Fibroblast of the aortic adventitia (primary cell): ENCODE results near the gene SMPDL3B. TPM values are rescaled to one million over a fixed set of nuclear protein-coding genes. Genes with fewer than 3 reads are reported as not detected.
"Not testable (repeated sequence)": the region's sequence is repeated elsewhere in the genome, so short reads cannot be mapped to it uniquely, and the experiment has no call there.

Experiments
- DNase-seq: peaks from one replicate; pipeline ENCODE4 v3.0.0-alpha.2; 2010; ENCODE audit warnings: low read depth
- H3K4me3 ChIP-seq: 2 replicates; pipeline ENCODE4 v1.5.1; 2011; ENCODE audit warnings: low read depth, mild to moderate bottlenecking, control low read depth, low read length, moderate library complexity
- CTCF ChIP-seq: IDR thresholded peaks from 2 replicates; pipeline ENCODE4 v1.5.1; 2011; ENCODE audit warnings: mild to moderate bottlenecking, low read length, control low read depth, inconsistent platforms; ENCODE audit not compliant: insufficient read depth
- total RNA-seq: library from RNA; depleted of rRNA; stranded (reverse); fragments of >200 nt; gene quantifications from 2 replicates; pipeline ENCODE4 v1.2.3, GENCODE V29; 2012; ENCODE audit warnings: low replicate concordance

SMPDL3B gene
- total RNA-seq, 1 donor = 0.09 TPM

- H3K4me3 ChIP-seq = no peak overlapping the region
- DNase-seq = no peak
- TF ChIP-seq CTCF = no peak
Observed at GRCh38 chr1:27993241-27993640, 58.4 kb downstream of the SMPDL3B start.

- DNase-seq = no peak
- no peak overlapping the region for H3K4me3 ChIP-seq
- TF ChIP-seq CTCF = no peak
Observed at GRCh38 chr1:27994060-27994459, 59.3 kb downstream of the SMPDL3B start.

- not testable (repeated sequence) for DNase-seq, H3K4me3 ChIP-seq
Observed at GRCh38 chr1:27994526-27994925, 59.7 kb downstream of the SMPDL3B start.

- DNase-seq = no peak
- TF ChIP-seq CTCF = no peak
- H3K4me3 ChIP-seq = no peak overlapping the region
Observed at GRCh38 chr1:27999055-27999454, 64.3 kb downstream of the SMPDL3B start.

GRCh38 chr1:28002600-28002999 lies 67.8 kb downstream of the SMPDL3B start:
- DNase-seq = no peak
- no peak for TF ChIP-seq CTCF
- no peak overlapping the region for H3K4me3 ChIP-seq

- not testable (repeated sequence) for H3K4me3 ChIP-seq, DNase-seq
Observed at GRCh38 chr1:28003117-28003516, 68.3 kb downstream of the SMPDL3B start.

Other genes with a start within 250 kb of the SMPDL3B start
- gene FAM76A, start 209.0 kb upstream of the SMPDL3B start, total RNA-seq = 15.6 and 21.1 TPM in 2 replicates
- 57.6 and 79.6 TPM in 2 replicates for gene STX12, start 161.8 kb upstream of the SMPDL3B start, total RNA-seq
- gene PPP1R8, start 104.2 kb upstream of the SMPDL3B start, total RNA-seq = 23.0 and 35.2 TPM in 2 replicates
- 1.2 and 2.0 TPM in 2 replicates for gene THEMIS2, start 62.5 kb upstream of the SMPDL3B start, total RNA-seq
- 12.7 and 42.1 TPM in 2 replicates for gene RPA2, start 20.4 kb upstream of the SMPDL3B start, total RNA-seq
- 4.9 and 5.9 TPM in 2 replicates for gene XKR8, start 25.0 kb downstream of the SMPDL3B start, total RNA-seq
- 12.3 and 21.9 TPM in 2 replicates for gene EYA3, start 153.6 kb downstream of the SMPDL3B start, total RNA-seq
- gene PTAFR, start 241.7 kb downstream of the SMPDL3B start, total RNA-seq = under 0.01 and 0.65 TPM in 2 replicates